GM21360 (cell line): ENCODE results near the gene ZNF511.

Experiments
- ATAC-seq: cut with Tn5 transposase; IDR thresholded peaks from one replicate; pipeline ENCODE4 v1.9.1; 2021; ENCODE audit warnings: mild to moderate bottlenecking, moderate library complexity; ENCODE audit not compliant: unreplicated experiment

ZNF511 gene

DNA sequence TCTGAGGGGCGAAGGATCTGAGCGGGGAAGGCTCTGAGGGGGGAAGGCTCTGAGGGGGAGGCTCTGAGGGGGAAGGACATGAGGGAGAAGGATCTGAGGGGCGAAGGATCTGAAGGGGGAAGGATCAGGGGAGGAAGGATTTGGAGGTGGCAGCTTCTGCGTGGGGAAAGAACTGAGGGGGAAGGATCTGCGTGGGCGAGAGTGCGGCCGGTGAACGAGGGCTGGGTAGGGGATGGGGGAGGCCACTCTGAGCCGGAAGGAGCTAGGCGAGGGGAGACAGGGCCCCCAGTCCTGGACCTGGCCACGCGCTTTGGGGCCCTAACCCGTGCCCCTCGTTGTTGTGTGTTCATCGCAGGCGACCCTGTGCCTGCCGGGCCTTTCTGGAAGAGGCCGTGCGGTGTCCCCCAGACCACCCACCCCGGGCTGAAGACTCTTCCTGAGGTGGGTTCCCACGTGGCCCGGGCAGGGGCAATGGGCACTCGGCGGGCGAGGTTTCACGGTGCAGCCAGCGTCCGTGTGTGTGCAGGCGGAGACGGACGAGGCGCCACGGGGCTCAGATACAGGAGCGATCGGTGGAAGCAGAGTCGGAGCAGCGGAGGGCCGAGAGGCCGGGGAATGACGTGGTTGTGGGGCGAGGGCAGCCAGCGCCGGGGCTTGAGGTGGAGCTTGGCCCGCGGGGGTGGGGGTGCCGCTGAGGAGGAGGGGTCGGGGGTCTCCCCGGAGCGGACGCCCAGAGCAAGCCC lies 26.0 kb downstream of the ZNF511 start:
- no peak for ATAC-seq

DNA sequence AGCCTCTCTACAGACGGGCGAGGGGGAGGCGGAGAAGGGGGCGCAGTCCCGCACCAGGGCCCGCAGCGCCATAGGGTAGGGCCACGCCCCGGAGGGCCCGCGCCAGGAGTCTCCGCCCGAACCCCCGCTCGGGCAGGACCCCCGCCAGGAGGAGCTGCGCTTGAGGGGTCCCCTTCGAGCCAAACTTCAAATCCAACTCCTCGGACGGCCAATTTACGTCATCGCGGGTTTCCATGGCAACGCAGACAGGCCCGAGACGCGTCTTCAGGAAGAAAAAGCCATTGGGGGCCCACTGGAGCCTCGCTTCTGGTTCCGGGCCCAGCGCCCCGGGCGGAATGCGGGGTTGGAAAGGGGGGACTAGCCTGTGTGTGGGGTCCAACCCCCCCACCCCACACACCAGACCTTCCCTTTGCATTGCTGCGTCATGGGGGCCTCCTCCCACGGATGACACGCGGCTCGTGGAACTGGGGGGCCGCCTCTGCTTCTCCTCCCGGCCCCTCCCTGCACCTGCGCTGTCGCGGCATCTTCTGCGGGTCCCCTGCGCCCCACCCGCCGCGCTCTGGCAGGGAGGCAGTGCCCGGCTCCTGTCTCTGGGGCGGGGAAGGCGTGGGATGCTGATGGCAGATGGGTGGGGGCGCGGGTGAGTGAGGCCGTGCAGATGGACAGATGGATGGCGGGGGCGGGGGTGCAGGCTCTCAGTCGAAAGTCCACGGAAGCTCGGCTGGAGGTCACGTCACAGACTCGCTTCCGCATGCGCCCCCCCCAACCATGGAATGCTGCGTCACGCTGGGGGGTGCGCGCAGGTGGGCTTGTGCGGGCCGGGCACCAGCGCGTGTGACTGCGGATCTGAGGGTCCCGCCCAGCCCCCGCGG lies 26.8 kb downstream of the ZNF511 start:
- ATAC-seq = no peak

DNA sequence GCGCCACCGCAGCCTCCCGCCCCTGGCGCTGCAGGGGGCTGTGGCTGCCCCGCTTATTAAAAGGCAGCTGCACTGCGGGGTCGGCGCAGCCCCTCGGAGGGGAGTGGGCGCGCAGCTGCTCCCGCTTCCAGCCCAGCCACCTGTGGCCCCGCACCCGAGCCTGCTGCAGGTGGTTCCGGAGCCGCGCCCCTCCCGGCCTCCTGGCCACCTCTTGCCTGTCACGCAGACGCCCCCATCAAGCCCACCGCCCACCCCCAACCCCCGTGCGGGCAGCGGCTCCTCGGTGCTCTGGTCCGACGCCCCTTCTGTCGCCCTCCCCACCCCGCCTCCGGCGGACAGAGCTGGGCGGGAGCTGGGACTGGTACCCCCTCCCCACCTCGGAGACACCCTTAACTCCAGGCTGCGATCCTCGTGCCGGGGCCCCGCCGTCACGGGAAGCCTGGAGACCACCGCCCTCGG lies 27.4 kb downstream of the ZNF511 start:
- no peak for ATAC-seq

- no peak for ATAC-seq
Measured at GRCh38 chr10:133336577-133337369, 28.1 kb downstream of the ZNF511 start, which contains the start of gene CALY. Gene CALY (minus strand): TSS chr10:133336896. CDS start chr10:133328989, 7,907 bp downstream.

- no peak for ATAC-seq
Measured at GRCh38 chr10:133337370-133337725, 28.6 kb downstream of the ZNF511 start.

DNA sequence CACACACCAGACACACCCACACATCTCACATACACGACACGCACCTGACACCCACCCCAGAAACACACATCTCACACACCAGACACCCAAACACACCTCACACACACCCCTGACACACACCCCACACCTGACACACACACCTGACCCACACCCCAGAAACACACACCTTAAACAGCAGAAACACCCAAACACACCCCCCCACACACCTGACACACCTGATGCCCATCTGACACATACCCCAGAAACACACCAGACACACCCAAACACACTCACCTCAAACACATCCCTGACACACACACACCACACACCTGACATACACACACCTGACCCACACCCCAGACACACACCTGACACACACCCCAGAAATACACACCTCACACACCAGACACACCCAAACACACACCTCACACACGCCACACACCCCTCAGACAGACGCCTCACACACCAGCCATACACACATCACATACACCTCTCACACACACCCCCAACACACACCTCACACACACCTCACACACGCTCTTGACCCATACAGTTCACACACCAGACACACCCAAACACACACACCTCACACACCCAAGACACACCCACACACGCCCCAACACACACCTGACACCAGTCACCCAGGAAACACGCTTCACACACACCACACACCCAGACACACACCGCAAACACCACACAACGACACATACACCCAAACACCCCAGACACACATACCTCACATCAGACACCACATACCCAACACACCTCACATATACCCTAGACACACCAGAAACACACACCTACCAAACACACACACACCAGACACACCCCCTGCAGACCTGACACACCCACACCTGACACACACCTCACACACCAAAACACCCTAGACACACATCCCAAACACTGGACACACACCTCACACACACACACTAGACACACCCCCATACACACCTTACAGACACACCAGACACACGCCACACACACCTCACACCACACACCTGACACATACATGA lies 29.7 kb downstream of the ZNF511 start:
- no peak for ATAC-seq

DNA sequence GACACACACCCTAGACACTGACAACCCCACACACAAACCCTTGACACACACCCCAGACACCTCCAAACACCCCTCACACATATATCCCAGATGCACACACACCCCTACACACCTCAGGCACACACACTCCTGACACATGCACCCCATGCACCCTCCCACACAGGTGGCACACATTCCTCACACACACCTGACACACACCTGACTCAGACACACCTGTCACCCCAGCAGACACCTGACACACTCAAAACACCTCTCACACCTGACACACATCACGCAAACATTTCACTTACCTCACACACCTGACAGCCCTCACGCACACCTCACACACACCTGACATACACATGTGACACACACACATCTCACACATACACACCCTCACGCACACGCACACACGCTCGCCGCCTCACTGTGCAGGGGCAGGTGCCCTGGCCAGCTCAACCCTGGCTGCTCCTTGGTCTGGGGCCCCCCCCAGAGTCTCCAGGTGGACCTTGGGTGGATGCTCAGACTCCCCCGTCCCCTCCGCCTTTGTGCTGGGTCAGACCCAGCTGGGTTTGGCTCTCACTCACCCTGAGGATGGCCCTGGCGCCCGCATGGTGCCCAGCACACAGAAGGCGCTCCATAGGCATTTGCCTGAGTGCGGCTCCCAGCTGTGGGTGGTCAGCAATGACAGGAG lies 31.1 kb downstream of the ZNF511 start:
- ATAC-seq = no peak

DNA sequence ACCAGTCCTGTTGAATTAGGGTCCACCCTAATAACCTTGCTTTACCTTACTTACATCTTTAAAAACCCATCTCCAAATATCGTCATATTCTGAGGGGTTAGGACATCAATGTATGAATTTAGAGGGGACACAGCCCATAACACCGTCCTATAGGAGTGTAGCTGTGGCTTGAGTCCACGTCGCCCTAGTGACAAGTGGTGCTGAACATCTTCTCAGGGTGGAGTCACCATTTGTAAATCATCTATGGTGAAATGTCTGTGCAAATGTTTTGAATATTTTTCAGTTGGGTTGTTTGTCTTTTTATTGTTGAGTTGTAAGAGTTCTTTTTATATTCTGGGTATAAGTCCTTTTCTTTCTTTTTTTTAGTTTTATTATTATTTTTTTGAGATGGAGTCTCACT lies 33.3 kb downstream of the ZNF511 start:
- ATAC-seq = no peak

- ATAC-seq = no peak
Measured at GRCh38 chr10:133342942-133343341, 34.2 kb downstream of the ZNF511 start.

DNA sequence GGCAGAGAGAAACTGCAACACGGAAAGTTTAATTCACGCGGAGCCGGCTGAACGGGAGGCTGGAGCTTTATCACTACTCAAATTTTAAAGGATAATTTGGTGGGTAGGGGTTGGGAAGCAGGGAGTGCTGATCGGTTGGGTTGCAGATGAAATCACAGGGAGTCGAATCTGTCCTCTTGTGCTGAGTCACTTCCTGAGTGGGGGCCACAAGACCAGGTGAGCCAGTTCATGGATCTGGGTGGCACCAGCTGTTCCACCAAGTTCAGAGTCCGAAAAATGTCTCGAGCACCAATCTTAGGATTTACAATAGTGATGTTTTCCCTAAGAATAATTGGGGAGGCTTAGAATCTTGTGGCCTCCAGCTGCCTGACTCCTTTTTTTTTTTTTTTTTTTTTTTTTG lies 34.8 kb downstream of the ZNF511 start:
- ATAC-seq = no peak

DNA sequence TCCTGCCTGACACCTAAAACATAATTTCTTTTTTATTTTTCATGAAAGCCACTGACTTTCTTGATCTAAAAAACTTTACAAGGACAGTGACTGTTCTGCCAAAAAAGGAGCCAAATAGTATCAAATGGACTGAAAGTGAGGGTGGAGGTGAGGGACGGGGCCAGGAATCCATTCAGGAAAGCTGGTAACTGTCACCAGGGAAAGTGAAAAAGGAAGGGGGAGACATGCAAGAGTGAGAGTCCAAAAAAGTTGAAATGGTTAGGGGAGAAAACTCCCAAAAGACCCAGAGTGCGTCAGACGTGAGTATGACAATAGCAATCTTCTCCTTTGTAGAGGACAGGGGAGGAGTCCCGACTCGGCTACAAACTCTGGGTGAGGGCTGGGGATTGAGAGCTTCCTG lies 35.5 kb downstream of the ZNF511 start:
- no peak for ATAC-seq

- ATAC-seq = no peak
Measured at GRCh38 chr10:133346413-133346812, 37.7 kb downstream of the ZNF511 start.

- no peak for ATAC-seq
Measured at GRCh38 chr10:133347710-133348517, 39.2 kb downstream of the ZNF511 start.

- ATAC-seq = no peak
Measured at GRCh38 chr10:133349160-133349568, 40.5 kb downstream of the ZNF511 start.

DNA sequence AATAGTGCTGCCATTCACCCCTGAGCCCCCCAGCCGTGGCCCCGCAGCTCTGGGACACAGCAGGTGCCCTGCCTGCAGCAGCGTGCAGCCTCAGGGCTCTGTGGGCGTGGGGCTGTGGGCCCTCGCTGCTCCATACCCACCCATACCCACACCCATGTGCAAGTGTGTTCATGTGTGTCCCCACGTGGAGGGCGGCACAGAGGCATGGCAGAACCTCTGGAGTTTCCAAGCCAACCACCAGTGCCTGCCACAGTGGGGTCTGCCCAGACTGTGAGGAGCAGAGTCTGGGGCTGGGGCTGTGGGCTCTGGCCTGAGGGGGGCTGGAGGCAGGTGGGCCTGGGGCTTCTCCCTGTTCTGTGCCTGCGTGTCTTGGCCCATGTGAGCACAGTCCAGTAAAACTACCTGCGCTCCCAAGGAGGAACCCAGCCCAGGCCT lies 40.9 kb downstream of the ZNF511 start:
- no peak for ATAC-seq

DNA sequence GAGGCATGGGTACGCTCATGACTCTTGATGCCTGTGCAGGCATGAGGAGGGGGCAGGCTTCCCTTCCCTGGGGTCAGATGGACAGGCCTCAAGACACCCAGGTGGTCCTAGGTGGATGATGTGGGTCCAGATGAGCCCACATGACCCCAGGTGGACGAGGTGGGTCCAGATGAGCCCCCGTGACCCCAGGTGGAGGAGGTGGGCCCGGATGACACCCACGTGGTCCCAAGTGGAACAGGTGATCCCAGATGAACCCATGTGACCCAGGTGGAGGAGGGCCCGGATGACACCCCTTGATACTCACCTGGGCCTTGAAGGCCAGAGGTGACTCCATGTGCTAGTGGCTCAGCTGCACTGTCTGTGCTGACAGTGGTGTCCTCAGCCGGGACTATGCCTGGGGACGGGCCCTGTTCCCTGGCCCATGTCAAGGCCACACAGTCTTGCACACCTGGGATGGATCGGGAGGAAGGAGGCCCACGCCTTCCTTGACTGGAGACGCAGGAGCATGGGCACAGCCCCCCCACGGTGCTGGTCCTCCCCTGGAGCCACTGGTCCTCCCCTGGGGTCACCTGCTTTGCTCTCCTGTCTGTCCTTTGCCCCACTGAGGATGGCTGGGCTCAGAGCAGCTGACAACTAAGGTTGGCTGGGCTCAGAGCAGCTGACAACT lies 41.7 kb downstream of the ZNF511 start:
- no peak for ATAC-seq

DNA sequence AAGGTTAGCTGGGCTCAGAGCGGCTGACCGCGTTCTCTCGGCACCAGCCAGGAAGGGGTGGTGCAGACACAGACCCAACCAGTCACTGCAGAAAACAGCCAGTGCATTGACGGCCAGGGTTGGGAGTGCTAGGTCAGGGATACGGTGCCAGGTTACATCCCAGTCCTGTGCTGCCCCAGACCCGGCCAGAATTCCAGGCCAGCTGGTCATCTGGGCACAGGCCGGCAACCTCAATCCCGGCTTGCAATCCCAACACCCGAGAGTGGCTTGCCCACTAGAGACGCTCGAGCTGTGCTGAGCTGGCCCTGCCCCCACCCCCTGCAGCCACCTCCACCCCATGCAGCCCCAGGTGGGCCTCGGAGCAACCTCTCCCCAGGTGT lies 42.2 kb downstream of the ZNF511 start:
- no peak for ATAC-seq
